ENCODE measurements around the gene DCUN1D5. TPM values are rescaled to one million over a fixed set of nuclear protein-coding genes. Genes with fewer than 3 reads are reported as not detected.
A peak's percentile ranks its signal among the peaks of the same experiment; 100 is the strongest.

DCUN1D5 gene
- total RNA-seq, 1 experiment from 2014 or later, result 68.3 TPM

- DNase-seq (ENCODE audit: low read depth, low spot score) (no peak), ATAC-seq (peak; percentile 74)
- peak overlapping the region; percentile 97 for H3K27ac ChIP-seq (ENCODE audit: low read length)
- TF ChIP-seq REST (IDR thresholded peaks at IDR 0.05; ENCODE audit: insufficient read depth in 1 of 2, low read depth in 2 of 2, low read length in 1 of 2) (no peak), POLR2AphosphoS5 (IDR thresholded peaks at IDR 0.05; ENCODE audit: low read depth, low read length) (no peak), CTCF (IDR thresholded peaks at IDR 0.05) (no peak), SIN3A (IDR thresholded peaks at IDR 0.05; ENCODE audit: borderline replicate concordance, insufficient read depth, low read depth, low read length) (0 out of 2 replicates have a peak, but pooled peaks have one; percentile 32)
- peaks cover 17% of the 10 kb centered on the region for H3K4me1 ChIP-seq (ENCODE audit: control insufficient read depth, insufficient read depth, low read length)
- intact Hi-C loops (cut with micrococcal nuclease; ENCODE audit: unreplicated experiment), result no loop called here
- ChIA-PET CTCF (interaction anchor here (0.5 kb wide), 1 partner anchor 528 kb away, joined by 3 read pairs; no protein-coding TSS in a partner anchor), POLR2A (interaction anchor here (0.6 to 2.0 kb wide), 2 partner anchors 18 to 517 kb away, joined by 5 to 14 read pairs; partner anchors contain the start of gene DYNC2H1)
- peaks cover 21% of the 10 kb centered on the region for H3K36me3 ChIP-seq (ENCODE audit: control insufficient read depth, insufficient read depth, low read length)
- H3K4me3 ChIP-seq (ENCODE audit: low read depth in 2 of 2, low read length in 2 of 2), result peak overlapping the region; percentile 86 to 93
- peaks cover 2% of the 10 kb centered on the region; the same call in 1 of the 2 replicates for H3K27me3 ChIP-seq (ENCODE audit: control insufficient read depth, insufficient read depth, low read length)
- no peaks in the 10 kb centered on the region for H3K9me3 ChIP-seq (ENCODE audit: control insufficient read depth, insufficient read depth, low read depth, low read length)
- no TSS peak for BruUV-seq (replicated peaks)
- in situ Hi-C loops (cut with HindIII; ENCODE audit: low pct_unique_long_range_greater_than_20kb, low sequenced_read_pairs), result no loop called here
Observed at GRCh38 chr11:103091064-103091800, 728 bp downstream of the DCUN1D5 start.

GRCh38 chr11:103086461-103086860 lies 5.5 kb downstream of the DCUN1D5 start:
- DNase-seq (ENCODE audit: low read depth, low spot score) (no peak), ATAC-seq (no peak)
- H3K27ac ChIP-seq (ENCODE audit: low read length), result no peak overlapping the region
- no TSS peak for BruUV-seq (replicated peaks)
- H3K4me1 ChIP-seq (ENCODE audit: control insufficient read depth, insufficient read depth, low read length), result peaks cover 12% of the 10 kb centered on the region
- H3K4me3 ChIP-seq (ENCODE audit: low read depth in 2 of 2, low read length in 2 of 2), result no peak overlapping the region
- H3K27me3 ChIP-seq (ENCODE audit: control insufficient read depth, insufficient read depth, low read length), result no peaks in the 10 kb centered on the region
- ChIA-PET CTCF (interaction anchor here (0.7 kb wide), 1 partner anchor 407 kb away, joined by 3 read pairs; no protein-coding TSS in a partner anchor), POLR2A (no interaction called here)
- intact Hi-C loops (cut with micrococcal nuclease; ENCODE audit: unreplicated experiment), result no loop called here
- no peak for TF ChIP-seq REST (IDR thresholded peaks at IDR 0.05; ENCODE audit: insufficient read depth in 1 of 2, low read depth in 2 of 2, low read length in 1 of 2)
- no peak for TF ChIP-seq SIN3A (IDR thresholded peaks at IDR 0.05; ENCODE audit: borderline replicate concordance, insufficient read depth, low read depth, low read length)
- TF ChIP-seq POLR2AphosphoS5 (IDR thresholded peaks at IDR 0.05; ENCODE audit: low read depth, low read length), result no peak
- TF ChIP-seq TCF7L2 (IDR thresholded peaks at IDR 0.05; ENCODE audit: low read depth, low read length), result no peak
- no peak for TF ChIP-seq CTCF (IDR thresholded peaks at IDR 0.05)
- peaks cover 50% of the 10 kb centered on the region for H3K36me3 ChIP-seq (ENCODE audit: control insufficient read depth, insufficient read depth, low read length)
- in situ Hi-C loops (cut with HindIII; ENCODE audit: low pct_unique_long_range_greater_than_20kb, low sequenced_read_pairs), result no loop called here
- no peaks in the 10 kb centered on the region for H3K9me3 ChIP-seq (ENCODE audit: control insufficient read depth, insufficient read depth, low read depth, low read length)

Measured in Panc1 (cell line).